ENCODE results near the gene KIF5C.

GRCh38 chr2:148906124-148906523 is 31.1 kb downstream of the KIF5C start:
- TF ChIP-seq ZNF274 (IDR thresholded peaks at IDR 0.05; ENCODE audit: low read depth, low read length) = no peak
- TF ChIP-seq YY1 (IDR thresholded peaks at IDR 0.05; ENCODE audit: insufficient read depth, insufficient read length) = no peak
- TF ChIP-seq SUZ12 (IDR thresholded peaks at IDR 0.05; ENCODE audit: extremely low read depth, insufficient read depth, insufficient read length) = no peak

Data from NT2/D1 (cell line).